ENCODE measurements around the gene MOB1B.

The MOB1B gene

GRCh38 chr4:70914631-70915030 lies 12.5 kb downstream of the MOB1B start:
- Histone ChIP-seq H3K4me1 (ENCODE audit: insufficient read depth, poor library complexity, severe bottlenecking) (peaks cover 12% of the 10 kb centered on the region), H3K4me3 (ENCODE audit: severe bottlenecking) (no peak overlapping the region), H3K27ac (ENCODE audit: poor library complexity, severe bottlenecking) (peak overlapping the region; percentile 68), H3K27me3 (ENCODE audit: insufficient read depth, poor library complexity, severe bottlenecking) (no peaks in the 10 kb centered on the region), H3K36me3 (ENCODE audit: low read depth) (no peaks in the 10 kb centered on the region), H3K9me3 (ENCODE audit: severe bottlenecking) (no peaks in the 10 kb centered on the region)
- no peak for TF ChIP-seq CTCF (IDR thresholded peaks at IDR 0.05; ENCODE audit: poor library complexity, severe bottlenecking)
- DNase-seq (ENCODE audit: low spot score) (no peak), ATAC-seq (ENCODE audit: low read depth) (peak; percentile 37; the same call in 1 of the 3 replicates)

DNA sequence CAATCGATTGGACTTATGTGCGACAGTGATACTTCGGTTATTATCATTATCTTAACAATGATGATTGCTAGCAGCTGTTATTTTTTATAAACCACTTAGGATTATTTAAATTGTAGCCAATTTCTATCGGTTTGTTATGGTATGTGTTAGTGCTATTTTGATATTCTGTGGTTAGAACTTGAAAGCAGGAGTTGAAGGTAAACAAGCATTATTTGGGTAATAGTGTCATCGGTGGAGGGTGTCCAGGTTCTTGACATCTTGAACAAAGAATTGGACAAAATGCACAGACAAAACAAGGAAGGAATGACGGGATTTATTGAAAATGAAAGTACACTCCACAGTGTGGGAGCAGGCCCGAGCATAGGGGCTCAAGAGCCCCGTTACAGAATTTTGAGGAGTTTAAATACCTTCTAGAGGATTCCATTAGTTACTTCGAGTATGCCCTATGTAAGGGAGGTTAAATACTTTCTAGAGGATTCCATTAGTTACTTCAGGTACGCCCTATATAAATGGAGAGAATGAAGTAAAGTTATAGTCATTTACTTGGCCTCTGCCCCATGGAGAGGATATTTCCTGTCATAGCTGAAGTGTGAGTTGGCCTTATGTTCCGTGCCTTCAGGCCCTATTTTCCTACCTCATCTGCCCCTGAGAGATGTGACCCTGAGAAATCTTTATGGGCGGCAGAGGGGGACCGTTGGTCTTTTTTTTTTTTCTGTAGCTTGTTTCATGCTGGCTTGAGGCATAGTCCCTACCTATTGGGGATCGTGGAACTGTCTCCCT lies 13.1 kb downstream of the MOB1B start:
- DNase-seq (ENCODE audit: low spot score) (no peak), ATAC-seq (ENCODE audit: low read depth) (peak; percentile 89)
- Histone ChIP-seq H3K4me3 (ENCODE audit: severe bottlenecking) (peak overlapping the region; percentile 17), H3K4me1 (ENCODE audit: insufficient read depth, poor library complexity, severe bottlenecking) (peaks cover 12% of the 10 kb centered on the region), H3K36me3 (ENCODE audit: low read depth) (no peaks in the 10 kb centered on the region), H3K9me3 (ENCODE audit: severe bottlenecking) (no peaks in the 10 kb centered on the region), H3K27ac (ENCODE audit: poor library complexity, severe bottlenecking) (peak overlapping the region; percentile 68), H3K27me3 (ENCODE audit: insufficient read depth, poor library complexity, severe bottlenecking) (no peaks in the 10 kb centered on the region)
- no peak for TF ChIP-seq CTCF (IDR thresholded peaks at IDR 0.05; ENCODE audit: poor library complexity, severe bottlenecking)

DNA sequence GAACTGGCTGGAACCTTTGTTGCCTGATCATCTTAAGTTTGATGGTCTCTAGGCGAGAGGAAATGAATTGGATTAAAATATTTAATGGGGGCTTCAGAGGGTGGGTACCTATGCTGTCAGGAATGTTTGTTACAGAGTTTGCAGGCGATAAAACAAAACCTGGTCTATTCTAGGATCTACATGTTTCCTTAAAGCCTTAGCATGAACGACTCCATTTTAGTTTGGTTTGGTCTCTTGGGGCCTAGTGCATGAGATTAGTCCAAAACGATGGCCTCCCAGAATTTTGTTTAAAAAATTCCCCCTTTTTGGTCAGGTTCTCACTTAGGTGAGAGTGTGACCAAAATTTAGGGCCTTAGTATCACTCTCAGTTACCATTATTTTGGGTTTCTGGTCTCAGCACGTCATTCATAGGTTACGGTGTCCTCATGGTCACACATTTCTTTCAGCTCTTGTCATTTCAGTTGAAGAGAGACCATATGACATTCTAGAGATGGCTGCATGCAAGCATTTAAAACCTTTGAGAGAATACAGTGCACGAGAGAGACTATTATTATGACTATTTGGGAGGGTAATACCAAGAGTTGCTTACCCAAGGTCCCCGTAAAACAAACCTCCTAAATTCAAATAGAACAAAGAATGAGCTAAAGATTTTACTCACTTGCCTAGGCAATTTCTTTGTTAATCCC lies 13.8 kb downstream of the MOB1B start:
- ATAC-seq (ENCODE audit: low read depth), result no peak
- Histone ChIP-seq H3K27ac (ENCODE audit: poor library complexity, severe bottlenecking) (peak overlapping the region; percentile 68), H3K36me3 (ENCODE audit: low read depth) (no peaks in the 10 kb centered on the region), H3K4me3 (ENCODE audit: severe bottlenecking) (no peak overlapping the region), H3K27me3 (ENCODE audit: insufficient read depth, poor library complexity, severe bottlenecking) (no peaks in the 10 kb centered on the region), H3K4me1 (ENCODE audit: insufficient read depth, poor library complexity, severe bottlenecking) (peaks cover 12% of the 10 kb centered on the region), H3K9me3 (ENCODE audit: severe bottlenecking) (no peaks in the 10 kb centered on the region)
- DNase-seq (ENCODE audit: low spot score), result no peak
- no peak for TF ChIP-seq CTCF (IDR thresholded peaks at IDR 0.05; ENCODE audit: poor library complexity, severe bottlenecking)

- Histone ChIP-seq H3K27me3 (ENCODE audit: insufficient read depth, poor library complexity, severe bottlenecking) (no peaks in the 10 kb centered on the region), H3K36me3 (ENCODE audit: low read depth) (no peaks in the 10 kb centered on the region), H3K9me3 (ENCODE audit: severe bottlenecking) (no peaks in the 10 kb centered on the region), H3K4me1 (ENCODE audit: insufficient read depth, poor library complexity, severe bottlenecking) (peaks cover 5% of the 10 kb centered on the region), H3K27ac (ENCODE audit: poor library complexity, severe bottlenecking) (no peak overlapping the region), H3K4me3 (ENCODE audit: severe bottlenecking) (no peak overlapping the region)
- TF ChIP-seq CTCF (IDR thresholded peaks at IDR 0.05; ENCODE audit: poor library complexity, severe bottlenecking), result no peak
- DNase-seq (ENCODE audit: low spot score) (no peak), ATAC-seq (ENCODE audit: low read depth) (no peak)
Observed at GRCh38 chr4:70920592-70920991, 18.4 kb downstream of the MOB1B start.

DNA sequence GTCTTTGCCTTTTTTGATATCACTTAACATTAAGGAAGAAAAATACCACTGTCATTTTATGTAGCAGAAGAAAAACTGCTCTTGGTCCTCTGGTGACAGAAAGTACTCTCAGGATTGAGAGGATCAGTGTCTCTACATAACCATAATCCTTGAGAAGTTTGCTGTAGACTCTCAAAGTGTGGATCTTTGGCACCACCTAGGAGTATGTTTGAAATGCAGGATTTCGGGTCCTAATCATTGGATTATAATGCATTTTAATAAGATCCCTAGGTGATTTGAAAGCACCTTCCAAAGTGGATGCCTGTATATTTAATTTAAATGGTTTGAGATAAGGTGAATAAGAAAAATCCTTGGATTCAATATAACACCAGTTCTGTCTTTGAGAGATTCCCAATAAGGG lies 23.2 kb downstream of the MOB1B start:
- Histone ChIP-seq H3K36me3 (ENCODE audit: low read depth) (no peaks in the 10 kb centered on the region), H3K27ac (ENCODE audit: poor library complexity, severe bottlenecking) (no peak overlapping the region), H3K9me3 (ENCODE audit: severe bottlenecking) (no peaks in the 10 kb centered on the region), H3K4me3 (ENCODE audit: severe bottlenecking) (no peak overlapping the region), H3K4me1 (ENCODE audit: insufficient read depth, poor library complexity, severe bottlenecking) (no peaks in the 10 kb centered on the region), H3K27me3 (ENCODE audit: insufficient read depth, poor library complexity, severe bottlenecking) (no peaks in the 10 kb centered on the region)
- ATAC-seq (ENCODE audit: low read depth) (no peak), DNase-seq (ENCODE audit: low spot score) (no peak)
- TF ChIP-seq CTCF (IDR thresholded peaks at IDR 0.05; ENCODE audit: poor library complexity, severe bottlenecking), result no peak

Data from RWPE2 (cell line).